Esophagus squamous epithelium (tissue), 4 donors: ENCODE data around the gene CNOT6L.

Experiments used
- CTCF ChIP-seq, 6 experiments: fragments of 450-650 bp in 4 of 6; fragments of 200-600 bp in 2 of 6; sonication (generic) in 2 of 6; IDR thresholded peaks; one replicate each; pipeline ENCODE4 v1.5.1; 2016 to 2019; ENCODE audit warnings: antibody characterized with exemption in 6 of 6, mild to moderate bottlenecking in 4 of 6, moderate library complexity in 4 of 6
- POLR2A ChIP-seq, 4 donors: fragments of 450-650 bp; IDR thresholded peaks; one replicate each; pipeline ENCODE4 v1.6.1; 2017; ENCODE audit warnings: antibody characterized with exemption in 4 of 4, mild to moderate bottlenecking in 4 of 4, moderate library complexity in 3 of 4

- TF ChIP-seq CTCF (IDR thresholded peaks at IDR 0.05) = no peak
- no peak for TF ChIP-seq POLR2A (IDR thresholded peaks at IDR 0.05)
Observed at GRCh38 chr4:77745792-77746191, 73.4 kb downstream of the CNOT6L start.
